GM12892 (cell line): ENCODE measurements around the gene SLC5A2.
"Not testable (repeated sequence)": the region's sequence is repeated elsewhere in the genome, so short reads cannot be mapped to it uniquely, and the experiment has no call there.

ENCODE experiments used
- POLR2A ChIP-seq: IDR thresholded peaks from 2 replicates; pipeline ENCODE4 v1.6.1; 2011; ENCODE audit warnings: low read depth, low read length, control low read depth
- POLR2AphosphoS5 ChIP-seq: IDR thresholded peaks from 2 replicates; pipeline ENCODE4 v1.6.1; 2011; ENCODE audit warnings: low read depth, low read length, control low read depth

DNA sequence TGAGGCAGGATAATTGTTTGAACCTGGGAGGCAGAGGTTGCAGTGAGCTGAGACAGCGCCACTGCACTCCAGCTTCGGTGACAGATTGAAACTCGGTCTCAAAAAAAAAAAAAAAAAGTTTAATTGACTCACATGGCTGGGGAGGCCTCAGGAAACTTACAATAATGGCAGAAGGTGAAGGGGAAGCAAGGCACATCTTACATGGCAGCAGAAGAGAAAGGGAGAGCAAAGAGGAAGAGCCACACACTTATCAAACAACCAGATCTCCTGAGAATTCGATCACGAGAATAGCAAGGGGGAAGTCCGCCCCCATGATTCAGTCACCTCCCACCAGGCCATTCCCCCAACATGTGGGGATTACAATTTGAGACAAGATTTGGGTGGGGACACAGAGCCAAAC, 37.0 kb upstream of the SLC5A2 start:
- not testable (repeated sequence) for TF ChIP-seq POLR2A, POLR2AphosphoS5
